K562 (cell line): ENCODE measurements around the gene ADAMTS20.

Source experiments
- BDP1 ChIP-seq: IDR thresholded peaks from 3 replicates; pipeline ENCODE4 v1.6.1; 2011; ENCODE audit not compliant: insufficient read length, insufficient read depth
- CTCF ChIP-seq, 3 experiments: IDR thresholded peaks in 2 of 3; conservative IDR thresholded peaks in 1 of 3; 2 replicates each; pipeline ENCODE4 v1.5.1; 2011 to 2012; ENCODE audit warnings: low read length in 3 of 3, mild to moderate bottlenecking in 3 of 3, control low read depth in 2 of 3, improper control_type of control experiment in 1 of 3, inconsistent platforms in 1 of 3, low read depth in 1 of 3, mixed read lengths in 1 of 3, moderate library complexity in 1 of 3; ENCODE audit not compliant: insufficient read depth in 2 of 3
- GMEB1 ChIP-seq: fragments of 250-450 bp; sonication (Bioruptor Pico); IDR thresholded peaks from 2 replicates; pipeline ENCODE4 v1.4.0; 2020; ENCODE audit warnings: mild to moderate bottlenecking
- MEF2D ChIP-seq: conservative IDR thresholded peaks from 2 replicates; pipeline ENCODE4 v1.6.1; 2016; ENCODE audit warnings: low read depth, missing genetic modification characterization, missing compliant biosample characterization
- POLR2AphosphoS2 ChIP-seq: IDR thresholded peaks from 2 replicates; pipeline ENCODE4 v1.6.1; 2012; ENCODE audit warnings: low read length, improper control_type of control experiment
- RREB1 ChIP-seq: fragments of 250-450 bp; sonication (Bioruptor Pico); IDR thresholded peaks from 2 replicates; pipeline ENCODE4 v1.4.0; 2020
- SMARCA4 ChIP-seq: fragments of 450-650 bp; IDR thresholded peaks from 2 replicates; pipeline ENCODE4 v1.6.1; 2016
- SMC3 ChIP-seq: conservative IDR thresholded peaks from 2 replicates; pipeline ENCODE4 v1.6.1; 2011; ENCODE audit warnings: low read depth, low read length, improper control_type of control experiment; ENCODE audit not compliant: insufficient read depth
- TBP ChIP-seq: optimal IDR thresholded peaks from 2 replicates; pipeline ENCODE3; 2011; ENCODE audit warnings: low read depth, low read length, improper control_type of control experiment
- YY1 ChIP-seq, 3 experiments: IDR thresholded peaks; 2 replicates each; pipeline ENCODE4 v1.6.1; 2011; ENCODE audit warnings: low read length in 2 of 3, mild to moderate bottlenecking in 2 of 3, moderate library complexity in 2 of 3, borderline replicate concordance in 1 of 3, control low read depth in 1 of 3, low read depth in 1 of 3; ENCODE audit not compliant: insufficient read depth in 3 of 3, insufficient replicate concordance in 2 of 3, control insufficient read depth in 1 of 3, insufficient read length in 1 of 3; ENCODE audit errors: extremely low read depth in 1 of 3
- ZNF146 ChIP-seq: IDR thresholded peaks from one replicate; pipeline ENCODE4 v1.6.1; 2018; ENCODE audit warnings: missing compliant biosample characterization; ENCODE audit not compliant: unreplicated experiment
- ZNF639 ChIP-seq, 2 experiments: fragments of 200-800 bp in 1 of 2; sonication (Bioruptor generic) in 1 of 2; sonication (generic) in 1 of 2; formaldehyde crosslinking in 1 of 2; IDR thresholded peaks in 1 of 2; conservative IDR thresholded peaks in 1 of 2; 2 replicates each; pipeline versions ENCODE4 v1.5.0 to v1.6.1; 2016 to 2020; ENCODE audit warnings: missing compliant biosample characterization in 1 of 2, missing genetic modification characterization in 1 of 2, missing genetic modification reagents in 1 of 2

- TF ChIP-seq ZNF639 (CRISPR knock-in tag; conservative IDR thresholded peaks at IDR 0.05 in 1 of 2, IDR thresholded peaks at IDR 0.05 in 1 of 2), result no peak
- TF ChIP-seq SMARCA4, result no peak
- TF ChIP-seq POLR2AphosphoS2, result no peak
- no peak for TF ChIP-seq CTCF (IDR thresholded peaks at IDR 0.05 in 2 of 3, conservative IDR thresholded peaks at IDR 0.05 in 1 of 3; ENCODE audit: insufficient read depth in 2 of 3, low read depth in 1 of 3, low read length in 3 of 3)
- TF ChIP-seq MEF2D (tag), result no peak
- TF ChIP-seq TBP, result no peak
- TF ChIP-seq BDP1, result no peak
- no peak for TF ChIP-seq GMEB1 (CRISPR knock-in tag)
- no peak for TF ChIP-seq SMC3
- no peak for TF ChIP-seq YY1 (IDR thresholded peaks at IDR 0.05; ENCODE audit: borderline replicate concordance in 1 of 3, control insufficient read depth in 1 of 3, extremely low read depth in 1 of 3, insufficient read depth in 3 of 3, insufficient read length in 1 of 3, insufficient replicate concordance in 2 of 3, low read depth in 1 of 3, low read length in 2 of 3)
- TF ChIP-seq ZNF146, result no peak
- TF ChIP-seq RREB1, result no peak
Observed at GRCh38 chr12:43556057-43556456, 4.1 kb upstream of the ADAMTS20 start.
